Type B pancreatic cell (in vitro differentiated cells): ENCODE results near the gene ALDH4A1. TPM values are rescaled to one million over a fixed set of nuclear protein-coding genes. Genes with fewer than 3 reads are reported as not detected.
A peak's percentile ranks its signal among the peaks of the same experiment; 100 is the strongest.

ENCODE experiments used
- DNase-seq: peaks from one replicate; pipeline ENCODE4 v3.0.0; 2021; ENCODE audit warnings: mixed read lengths; ENCODE audit not compliant: unreplicated experiment; ENCODE audit errors: extremely low spot score
- H3K27ac Mint-ChIP-seq: 2 replicates; pipeline ENCODE4 v1.8.0; 2021; ENCODE audit warnings: mild to moderate bottlenecking, mixed read lengths
- H3K27me3 Mint-ChIP-seq: 2 replicates; pipeline ENCODE4 v1.8.0; 2021; ENCODE audit warnings: mixed read lengths
- H3K36me3 Mint-ChIP-seq: 2 replicates; pipeline ENCODE4 v1.8.0; 2021; ENCODE audit warnings: mixed read lengths
- H3K4me1 Mint-ChIP-seq: one replicate; pipeline ENCODE4 v1.8.0; 2021; ENCODE audit warnings: mixed read lengths; ENCODE audit not compliant: unreplicated experiment
- H3K4me3 Mint-ChIP-seq: 2 replicates; pipeline ENCODE4 v1.8.0; 2021; ENCODE audit warnings: mild to moderate bottlenecking, mixed read lengths
- H3K9me3 Mint-ChIP-seq: 2 replicates; pipeline ENCODE4 v1.8.0; 2021; ENCODE audit warnings: mixed read lengths
- CTCF ChIP-seq: fragments of 200-600 bp; sonication (generic); conservative IDR thresholded peaks from 2 replicates; pipeline ENCODE4 v1.5.0; 2021; ENCODE audit warnings: antibody characterized with exemption, mild to moderate bottlenecking
- total RNA-seq: library from RNA; stranded (reverse); gene quantifications from 2 replicates; pipeline ENCODE4 v1.2.1, GENCODE V29; 2021; ENCODE audit warnings: low replicate concordance

The ALDH4A1 gene
- total RNA-seq, 1 donor from 2014 or later, result 26.7 TPM

DNA sequence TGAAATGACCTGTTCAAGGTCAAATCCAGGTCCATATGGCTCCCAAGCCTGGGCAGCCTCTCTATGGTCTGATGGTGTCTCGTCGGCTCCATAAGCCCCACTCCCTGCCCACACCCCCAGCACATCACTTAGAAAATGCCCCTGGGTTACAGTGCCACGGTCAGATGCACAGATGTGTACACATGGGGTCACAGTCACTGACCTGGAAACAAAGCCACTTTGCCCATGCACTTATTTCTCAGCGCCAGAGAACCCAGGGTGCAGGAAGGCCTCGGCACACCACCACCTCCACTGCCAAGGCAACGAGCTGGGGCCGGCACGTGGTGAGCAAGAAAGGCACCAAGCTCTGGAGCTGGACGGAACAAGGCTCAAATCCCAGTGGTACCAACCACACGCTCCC lies 29.4 kb upstream of the ALDH4A1 start:
- peaks cover 3% of the 10 kb centered on the region for H3K27me3 Mint-ChIP-seq

DNA sequence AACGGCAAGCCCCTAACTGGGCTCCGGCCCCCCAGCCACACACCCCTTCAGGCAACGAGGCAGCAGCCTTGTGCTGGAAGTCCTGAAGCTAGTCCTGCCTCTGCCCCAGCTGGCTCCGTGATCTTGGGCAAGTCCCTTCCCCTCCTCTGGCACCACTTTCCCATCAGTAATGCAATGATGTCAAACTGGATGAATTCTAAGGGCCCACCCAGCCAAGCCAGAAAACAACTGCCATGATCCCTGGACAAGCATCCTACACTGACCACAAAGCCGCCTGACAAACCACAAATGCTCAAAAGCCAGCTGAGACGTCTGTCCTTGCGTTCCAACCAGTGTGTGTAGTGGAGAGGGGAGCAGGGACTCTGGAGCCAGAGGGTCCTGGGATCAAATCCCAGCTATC lies 27.3 kb upstream of the ALDH4A1 start:
- no peak for TF ChIP-seq CTCF

More for the DNA sequence above, 29.4 kb upstream of the ALDH4A1 start:
- no peaks in the 10 kb centered on the region for H3K36me3 Mint-ChIP-seq
- DNase-seq, result no peak
- H3K4me3 Mint-ChIP-seq, result no peak overlapping the region
- peaks cover 15% of the 10 kb centered on the region for H3K4me1 Mint-ChIP-seq
- TF ChIP-seq CTCF, result no peak
- no peak overlapping the region for H3K27ac Mint-ChIP-seq
- no peaks in the 10 kb centered on the region for H3K9me3 Mint-ChIP-seq

DNA sequence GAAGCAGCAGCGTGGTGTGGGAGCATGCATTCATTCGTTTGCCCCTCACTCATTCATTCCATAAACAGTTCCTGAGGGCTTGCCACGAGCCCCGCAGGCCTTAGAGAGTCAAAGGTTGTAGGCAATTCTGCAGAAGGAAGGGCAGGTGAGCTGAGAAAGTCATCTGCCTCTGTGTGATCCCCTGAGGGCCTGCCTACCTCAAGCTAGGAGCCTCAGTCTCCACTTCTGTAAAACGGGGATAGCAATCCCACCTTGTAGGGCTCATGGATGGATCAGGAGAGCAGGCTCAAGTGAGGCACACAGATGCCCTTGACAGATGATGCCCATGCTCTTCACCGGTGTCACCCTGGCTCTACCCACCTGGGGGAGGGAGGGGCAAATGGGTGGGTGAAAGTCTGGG lies 26.6 kb upstream of the ALDH4A1 start:
- Mint-ChIP-seq H3K27me3 (peaks cover 3% of the 10 kb centered on the region), H3K36me3 (no peaks in the 10 kb centered on the region), H3K27ac (no peak overlapping the region)

More for the DNA sequence above, 27.3 kb upstream of the ALDH4A1 start:
- Mint-ChIP-seq H3K4me3 (no peak overlapping the region), H3K36me3 (no peaks in the 10 kb centered on the region), H3K9me3 (no peaks in the 10 kb centered on the region), H3K27me3 (peaks cover 3% of the 10 kb centered on the region), H3K27ac (no peak overlapping the region), H3K4me1 (peaks cover 21% of the 10 kb centered on the region)
- DNase-seq, result no peak

DNA sequence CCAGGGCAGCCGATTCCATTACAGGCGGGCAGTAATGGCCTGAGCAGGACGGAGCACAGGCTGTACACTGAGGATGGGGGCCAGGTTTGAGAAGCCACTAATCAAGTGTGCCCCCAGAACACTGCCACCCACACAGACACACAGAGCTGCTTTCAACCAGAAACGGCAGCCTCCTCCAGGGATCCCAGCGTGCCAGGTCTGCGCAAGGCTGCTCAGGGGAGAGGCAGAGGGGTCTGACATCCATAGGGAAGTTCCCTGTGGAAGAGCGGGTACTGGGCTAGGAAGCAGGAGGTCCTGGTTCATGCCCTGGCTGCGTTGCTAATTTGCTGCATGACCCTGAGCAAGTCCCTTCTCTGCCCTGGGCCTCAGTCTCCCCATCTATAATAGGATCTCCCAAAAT lies 26.1 kb upstream of the ALDH4A1 start:
- Mint-ChIP-seq H3K27me3 (peaks cover 3% of the 10 kb centered on the region), H3K9me3 (no peaks in the 10 kb centered on the region), H3K27ac (no peak overlapping the region), H3K4me3 (no peak overlapping the region), H3K4me1 (peaks cover 26% of the 10 kb centered on the region), H3K36me3 (no peaks in the 10 kb centered on the region)
- no peak for DNase-seq
- no peak for TF ChIP-seq CTCF

More for the DNA sequence above, 26.6 kb upstream of the ALDH4A1 start:
- no peaks in the 10 kb centered on the region for H3K9me3 Mint-ChIP-seq
- peaks cover 21% of the 10 kb centered on the region for H3K4me1 Mint-ChIP-seq
- DNase-seq, result no peak
- TF ChIP-seq CTCF, result no peak
- no peak overlapping the region for H3K4me3 Mint-ChIP-seq

GRCh38 chr1:18927654-18928272 lies 25.4 kb upstream of the ALDH4A1 start:
- H3K4me3 Mint-ChIP-seq, result no peak overlapping the region
- no peak for DNase-seq
- peaks cover 32% of the 10 kb centered on the region for H3K4me1 Mint-ChIP-seq
- no peaks in the 10 kb centered on the region for H3K9me3 Mint-ChIP-seq
- no peak for TF ChIP-seq CTCF
- peaks cover 3% of the 10 kb centered on the region for H3K27me3 Mint-ChIP-seq
- no peaks in the 10 kb centered on the region for H3K36me3 Mint-ChIP-seq
- H3K27ac Mint-ChIP-seq, result peak overlapping the region; percentile 65
